ENCODE data around the gene NUDT16L1.

Gene NUDT16L1

DNA sequence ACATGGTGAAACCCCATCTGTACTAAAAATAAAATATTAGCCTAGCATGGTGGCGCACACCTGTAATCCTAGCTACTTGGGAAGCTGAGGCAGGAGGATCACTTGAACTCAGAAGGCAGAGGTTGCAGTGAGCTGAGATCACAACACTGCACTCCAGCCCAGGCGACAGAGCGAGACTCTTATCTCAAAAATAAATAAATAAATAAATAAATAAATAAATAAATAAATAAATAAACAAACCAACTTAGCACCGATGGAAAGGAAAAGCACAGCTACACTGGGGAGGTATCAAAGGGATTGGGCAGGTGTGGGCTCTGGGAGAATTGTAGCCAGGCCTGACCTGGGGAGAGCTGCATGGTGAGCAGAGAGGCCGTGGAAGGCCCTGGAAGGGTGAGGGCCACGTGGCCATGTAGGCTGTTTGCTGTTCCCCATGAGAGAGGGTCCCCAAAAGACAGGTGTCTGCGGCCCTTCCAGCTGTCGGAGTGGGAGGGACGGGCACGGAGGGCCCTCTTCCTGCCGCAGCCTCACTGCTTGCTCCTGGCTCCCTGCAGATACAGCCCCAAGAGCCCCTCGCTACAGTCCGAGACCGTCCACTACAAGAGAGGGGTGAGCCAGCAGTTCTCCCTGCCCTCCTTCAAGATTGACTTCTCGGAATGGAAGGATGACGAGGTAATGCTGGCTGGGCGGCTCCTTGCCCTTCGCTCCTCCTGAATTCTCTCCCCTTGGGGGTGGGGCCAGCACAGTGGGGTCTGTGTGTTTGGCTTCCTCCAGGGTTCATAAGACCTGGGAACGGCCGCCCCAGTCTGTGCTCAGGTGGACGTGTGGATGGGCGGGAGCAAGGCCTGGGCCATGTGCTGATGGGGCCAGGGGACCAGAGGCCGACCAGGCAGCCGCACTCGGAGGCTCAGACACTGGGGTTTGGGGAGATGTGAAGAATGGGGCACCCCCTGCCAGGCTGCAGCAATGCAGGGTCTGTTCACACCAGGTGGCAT, 36.4 kb upstream of the NUDT16L1 start:
- TF ChIP-seq, protein P1, sequence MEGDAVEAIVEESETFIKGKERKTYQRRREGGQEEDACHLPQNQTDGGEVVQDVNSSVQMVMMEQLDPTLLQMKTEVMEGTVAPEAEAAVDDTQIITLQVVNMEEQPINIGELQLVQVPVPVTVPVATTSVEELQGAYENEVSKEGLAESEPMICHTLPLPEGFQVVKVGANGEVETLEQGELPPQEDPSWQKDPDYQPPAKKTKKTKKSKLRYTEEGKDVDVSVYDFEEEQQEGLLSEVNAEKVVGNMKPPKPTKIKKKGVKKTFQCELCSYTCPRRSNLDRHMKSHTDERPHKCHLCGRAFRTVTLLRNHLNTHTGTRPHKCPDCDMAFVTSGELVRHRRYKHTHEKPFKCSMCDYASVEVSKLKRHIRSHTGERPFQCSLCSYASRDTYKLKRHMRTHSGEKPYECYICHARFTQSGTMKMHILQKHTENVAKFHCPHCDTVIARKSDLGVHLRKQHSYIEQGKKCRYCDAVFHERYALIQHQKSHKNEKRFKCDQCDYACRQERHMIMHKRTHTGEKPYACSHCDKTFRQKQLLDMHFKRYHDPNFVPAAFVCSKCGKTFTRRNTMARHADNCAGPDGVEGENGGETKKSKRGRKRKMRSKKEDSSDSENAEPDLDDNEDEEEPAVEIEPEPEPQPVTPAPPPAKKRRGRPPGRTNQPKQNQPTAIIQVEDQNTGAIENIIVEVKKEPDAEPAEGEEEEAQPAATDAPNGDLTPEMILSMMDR (conservative IDR thresholded peaks at IDR 0.05) = no peak
- no peak for TF ChIP-seq ZFX (IDR thresholded peaks at IDR 0.05)

GRCh38 chr16:4659363-4660353, 33.7 kb upstream of the NUDT16L1 start:
- TF ChIP-seq ZFX (IDR thresholded peaks at IDR 0.05) = no peak
- TF ChIP-seq, protein P1 (conservative IDR thresholded peaks at IDR 0.05) = no peak
- H3K27ac ChIP-seq = no peak overlapping the region

More for the DNA sequence above, 36.4 kb upstream of the NUDT16L1 start:
- no peak overlapping the region for H3K27ac ChIP-seq

DNA sequence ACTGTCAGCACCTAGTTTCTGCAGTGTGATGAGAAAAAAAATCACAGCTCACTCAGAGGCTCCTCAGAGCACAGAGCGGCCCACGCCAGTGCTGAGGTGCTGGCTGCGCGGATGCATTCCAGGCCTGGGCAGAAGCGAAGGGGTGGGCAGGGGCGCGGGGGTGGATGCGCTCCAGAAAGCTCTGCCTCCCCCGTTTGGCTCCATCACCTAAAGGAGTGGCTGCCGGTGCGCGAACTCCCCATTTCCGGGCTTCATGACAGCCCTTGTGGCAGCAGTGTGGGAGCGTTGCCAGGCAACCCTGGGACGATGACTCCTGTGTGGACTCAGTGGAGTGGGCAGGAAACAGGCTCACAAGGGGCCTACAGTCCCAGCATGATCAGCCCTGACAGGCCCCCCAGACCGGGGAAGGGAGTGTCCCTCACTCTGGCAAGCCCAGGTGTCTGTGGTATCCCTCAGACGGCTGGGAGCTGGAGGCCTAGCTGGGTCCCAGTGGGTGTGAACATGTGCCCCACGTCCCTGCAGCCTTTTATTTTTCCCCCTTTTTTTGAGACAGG, 32.8 kb upstream of the NUDT16L1 start:
- TF ChIP-seq, protein P1 (conservative IDR thresholded peaks at IDR 0.05) = no peak
- no peak for TF ChIP-seq ZFX (IDR thresholded peaks at IDR 0.05)
- no peak overlapping the region for H3K27ac ChIP-seq

GRCh38 chr16:4661661-4662060, 31.7 kb upstream of the NUDT16L1 start:
- no peak overlapping the region for H3K27ac ChIP-seq
- no peak for TF ChIP-seq ZFX (IDR thresholded peaks at IDR 0.05)
- TF ChIP-seq, protein P1 (conservative IDR thresholded peaks at IDR 0.05) = no peak

GRCh38 chr16:4663465-4663776, 29.9 kb upstream of the NUDT16L1 start:
- no peak overlapping the region for H3K27ac ChIP-seq
- no peak for TF ChIP-seq ZFX (IDR thresholded peaks at IDR 0.05)
- TF ChIP-seq, protein P1 (conservative IDR thresholded peaks at IDR 0.05) = no peak

GRCh38 chr16:4663777-4664465, 29.4 kb upstream of the NUDT16L1 start:
- TF ChIP-seq ZFX (IDR thresholded peaks at IDR 0.05) = no peak
- TF ChIP-seq, protein P1 (conservative IDR thresholded peaks at IDR 0.05) = no peak
- no peak overlapping the region for H3K27ac ChIP-seq

Measured in C4-2B (cell line).